Measurements from ENCODE around the gene CPE.
A peak's percentile ranks its signal among the peaks of the same experiment; 100 is the strongest.
"Not testable (repeated sequence)": the region's sequence is repeated elsewhere in the genome, so short reads cannot be mapped to it uniquely, and the experiment has no call there.

The CPE gene

DNA sequence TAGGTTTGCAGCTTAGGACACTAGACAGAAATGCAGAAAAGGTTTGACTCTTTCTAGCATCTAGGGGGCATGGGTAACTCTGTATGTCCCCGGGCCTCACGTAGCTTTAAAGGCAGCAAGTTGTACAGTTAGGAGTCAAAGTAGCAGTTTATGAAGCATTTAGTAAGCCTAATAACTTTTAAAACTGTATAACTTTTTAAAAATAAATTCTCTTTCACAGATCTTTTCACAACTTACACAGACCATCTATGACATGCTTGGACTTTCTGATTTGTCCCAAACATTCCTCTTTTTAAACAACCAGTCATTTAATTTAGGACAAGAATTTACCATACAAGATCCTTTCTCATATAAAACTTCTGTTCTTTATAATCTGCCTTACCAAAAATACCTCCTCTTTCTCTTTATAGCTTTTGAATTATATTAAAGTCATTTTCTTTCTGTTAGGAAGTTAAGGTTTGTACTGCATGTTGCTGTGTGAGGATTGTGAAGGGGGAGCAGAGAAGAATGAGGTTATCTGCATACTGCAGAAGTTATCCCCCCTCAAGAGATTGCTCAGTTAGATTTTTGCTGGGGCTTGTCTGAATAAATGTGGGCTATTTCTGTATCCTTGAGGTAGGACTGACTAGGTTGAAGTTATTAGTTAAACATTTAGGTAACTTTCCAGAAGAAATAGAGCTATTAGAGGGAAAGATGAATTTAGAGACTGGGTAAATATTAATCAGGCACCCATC, 94.3 kb downstream of the CPE start:
- peak; percentile 5 for DNase-seq

DNA sequence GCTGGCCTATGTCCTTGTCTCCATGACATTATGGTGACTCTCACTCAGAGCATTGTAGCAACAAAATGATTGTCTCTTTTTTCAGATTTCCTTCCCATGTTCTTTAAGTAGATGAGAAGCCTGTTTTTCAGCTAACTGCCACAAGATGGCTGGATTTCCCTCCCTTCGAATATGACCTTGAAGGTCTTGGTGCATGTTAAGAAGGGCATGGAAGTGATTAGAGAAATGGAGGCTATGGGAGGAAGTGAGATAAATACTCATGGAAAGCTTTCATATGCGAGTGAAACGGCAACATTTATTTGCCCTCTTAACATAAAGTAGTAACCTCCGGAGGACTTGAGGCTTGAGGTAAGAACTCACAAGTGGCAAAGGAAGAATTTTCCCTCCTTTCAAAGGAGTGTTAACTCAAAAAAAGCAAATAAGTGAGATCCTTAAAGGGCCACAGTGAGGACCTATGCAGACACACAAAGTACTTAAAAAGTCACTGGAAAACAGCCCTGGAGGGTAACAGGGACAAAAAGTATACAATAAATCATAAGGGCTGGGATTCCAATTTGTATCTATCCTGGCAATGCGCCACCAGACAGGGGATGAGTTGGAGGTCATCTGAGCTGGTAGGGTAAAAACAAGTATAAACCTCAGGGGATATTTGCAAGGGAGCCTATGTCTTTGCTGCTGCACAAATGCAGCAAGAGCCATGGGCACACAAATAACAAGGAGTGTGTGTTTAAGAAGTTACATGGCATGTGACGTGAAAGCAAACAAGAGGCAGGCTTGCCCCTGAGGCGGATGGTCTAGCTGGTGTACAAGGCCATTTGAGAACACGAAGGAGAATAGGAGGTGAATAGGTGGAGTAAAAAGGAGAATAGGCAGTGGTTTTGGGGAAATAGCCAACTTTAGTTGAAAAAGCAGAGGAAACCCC, 96.2 kb downstream of the CPE start:
- no peak for DNase-seq

DNA sequence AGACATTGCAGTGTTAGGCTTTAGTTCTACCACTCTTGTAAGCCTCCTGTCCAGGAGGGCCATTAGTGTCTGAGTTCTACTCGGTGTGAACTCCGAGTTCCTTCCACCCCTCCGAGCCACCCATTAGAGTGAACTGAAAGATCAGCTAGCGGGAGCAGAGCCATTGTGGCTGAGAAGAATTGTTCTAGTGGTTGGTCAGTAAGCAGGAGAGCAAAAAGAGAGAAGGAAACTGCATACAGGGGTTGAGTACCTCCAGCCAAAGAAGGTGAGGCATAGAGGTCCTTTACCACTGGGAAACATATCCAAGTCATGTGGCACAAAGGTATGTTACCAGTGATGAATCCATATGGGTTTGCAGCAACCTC, 96.9 kb downstream of the CPE start:
- DNase-seq = no peak

DNA sequence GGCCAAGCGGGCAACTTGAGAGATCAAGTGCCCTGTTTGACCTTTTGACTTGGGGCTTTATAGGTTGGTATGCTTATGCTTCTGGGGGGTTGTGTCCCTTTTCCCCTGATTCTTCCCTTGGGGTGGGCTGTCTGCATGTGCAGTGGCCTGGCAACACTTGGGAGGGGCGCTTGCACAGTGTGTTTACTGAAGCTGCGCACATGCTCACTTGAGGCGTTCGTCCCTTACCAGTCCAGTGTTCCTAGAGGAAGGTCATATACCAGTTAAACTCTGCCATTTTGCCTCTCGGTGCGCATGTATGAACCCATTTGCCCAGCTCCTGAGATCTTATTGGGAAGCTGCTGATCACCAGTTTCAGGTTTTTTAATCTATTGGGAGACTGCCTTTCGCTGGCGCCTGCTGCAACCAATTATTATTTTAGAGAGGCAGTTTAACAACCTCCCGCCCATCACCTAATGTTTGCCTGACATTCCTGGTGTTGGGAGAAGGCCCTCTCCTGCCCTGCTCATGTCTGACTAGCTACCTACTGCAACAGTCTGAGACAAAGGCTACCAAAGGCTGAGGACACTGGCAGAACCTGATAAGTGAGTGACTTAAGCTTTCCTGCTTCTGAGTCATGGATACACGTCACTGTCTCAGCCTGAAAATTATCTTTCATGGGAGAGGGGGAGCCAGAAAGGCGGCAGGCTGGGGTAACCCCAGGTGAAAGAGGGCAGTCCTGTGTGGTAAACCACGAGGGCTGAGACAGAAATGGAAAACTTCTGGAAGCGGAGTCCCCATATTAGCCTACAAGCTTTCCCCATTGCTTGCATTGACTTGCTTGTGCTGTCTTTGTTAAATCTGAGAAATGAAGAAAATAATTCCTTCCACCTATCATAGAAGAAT, 97.6 kb downstream of the CPE start:
- peak; percentile 47 for DNase-seq

DNA sequence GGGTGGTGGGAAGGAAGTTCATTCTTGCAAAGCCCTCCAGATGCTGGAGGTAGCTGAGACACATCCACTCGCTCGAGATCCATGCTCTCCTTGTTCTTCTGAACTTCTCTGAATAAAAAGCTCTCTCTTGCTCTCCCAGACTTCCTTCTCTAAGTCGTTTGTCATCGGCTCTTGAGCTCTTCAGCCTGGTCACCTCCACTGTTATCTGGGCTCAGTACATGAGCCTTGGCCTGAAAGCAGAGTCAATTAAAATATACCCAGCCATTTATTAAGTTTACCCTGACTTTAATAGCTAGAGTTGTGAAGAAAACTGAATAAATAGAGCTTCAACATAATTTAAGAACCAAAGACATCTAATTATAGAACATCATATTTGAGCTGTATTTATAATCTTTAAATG, 99.0 kb downstream of the CPE start:
- no peak for DNase-seq

DNA sequence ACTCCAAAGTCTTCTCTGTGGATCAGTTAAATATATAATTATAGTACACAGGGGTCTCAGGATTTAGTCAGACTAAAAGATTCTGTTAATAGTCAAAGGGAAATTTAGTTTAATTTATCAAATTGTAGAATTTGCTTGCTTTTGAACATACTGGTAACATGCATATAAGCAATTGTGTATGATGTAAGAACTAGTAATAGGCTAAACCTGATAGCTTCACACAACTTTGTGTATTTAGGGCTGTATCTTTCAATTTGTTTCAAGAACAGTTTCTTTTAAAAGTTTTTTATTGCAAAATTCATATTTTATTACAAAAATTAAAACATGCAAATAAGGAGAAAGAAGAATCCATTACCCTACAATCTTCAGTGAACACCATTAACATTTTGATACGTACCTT, 99.5 kb downstream of the CPE start:
- DNase-seq = no peak

DNA sequence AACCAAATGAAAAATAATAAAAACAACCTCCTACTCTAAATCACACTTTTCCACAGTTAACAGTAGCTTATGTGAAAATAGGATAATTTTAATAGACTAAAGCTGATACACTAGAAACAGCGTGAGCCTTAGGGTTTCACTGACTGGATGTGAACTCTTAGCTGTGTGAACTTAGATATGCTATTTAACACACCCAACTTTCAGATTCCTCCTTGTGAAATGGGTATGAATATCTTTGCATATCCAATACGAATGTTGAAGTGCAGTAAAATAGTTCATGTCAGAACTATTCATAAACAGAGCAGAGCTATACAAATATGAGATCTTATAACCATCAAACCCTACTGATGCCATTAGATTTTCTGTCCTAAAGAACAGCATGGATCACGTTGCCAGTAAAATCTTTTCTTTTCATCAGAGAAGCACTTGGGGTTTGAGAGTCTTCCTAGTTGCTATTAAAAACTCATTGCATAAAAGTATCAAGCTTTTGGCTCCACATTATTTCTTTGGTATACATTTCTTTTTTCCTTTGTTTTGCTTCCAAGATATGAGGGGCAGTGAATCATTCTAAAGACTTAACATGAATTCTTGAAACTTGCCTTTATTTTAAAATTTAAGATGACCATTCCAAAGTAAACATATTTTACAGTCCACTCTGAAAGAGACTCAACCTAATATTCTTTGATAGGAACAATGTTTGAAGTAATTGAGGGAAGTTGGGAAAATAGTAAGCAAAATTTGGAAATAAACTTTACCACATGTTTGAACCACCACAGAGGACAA, 102.4 kb downstream of the CPE start:
- DNase-seq = no peak

DNA sequence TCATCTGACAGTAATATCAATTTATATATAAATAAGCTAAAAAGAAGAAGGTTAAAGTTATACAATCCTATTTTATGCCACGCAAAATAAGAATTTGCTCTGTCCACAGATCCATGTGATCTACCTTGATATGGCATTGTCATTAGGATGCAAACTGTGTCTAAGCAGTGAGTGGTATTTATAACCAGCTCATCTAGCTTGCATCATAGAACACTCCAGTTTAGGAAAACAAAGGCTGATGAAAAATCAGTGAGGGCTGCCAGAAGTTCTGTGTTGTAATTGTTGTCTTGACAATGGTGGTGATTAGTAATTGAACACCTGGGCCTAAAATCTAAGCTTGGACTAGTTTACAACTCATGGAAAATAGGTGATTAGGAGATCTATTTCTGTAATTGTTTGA, 111.0 kb downstream of the CPE start:
- DNase-seq = no peak

DNA sequence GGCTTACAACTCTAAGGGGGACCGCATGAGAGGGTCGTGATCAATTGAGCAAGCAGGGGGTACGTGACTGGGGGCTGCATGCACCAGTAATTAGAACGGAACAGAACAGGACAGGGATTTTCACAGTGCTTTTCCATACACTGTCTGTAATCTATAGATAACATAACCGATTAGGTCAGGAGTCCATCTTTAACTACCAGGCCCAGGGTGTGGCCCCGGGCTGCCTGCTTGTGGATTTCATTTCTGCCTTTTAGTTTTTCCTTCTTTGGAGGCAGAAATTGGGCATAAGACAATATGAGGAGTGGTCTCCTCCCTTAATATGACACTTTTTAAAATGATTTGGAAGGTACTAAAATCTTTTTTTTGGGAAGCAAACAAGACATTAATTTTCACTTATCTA, 113.8 kb downstream of the CPE start:
- DNase-seq = not testable (repeated sequence)

DNA sequence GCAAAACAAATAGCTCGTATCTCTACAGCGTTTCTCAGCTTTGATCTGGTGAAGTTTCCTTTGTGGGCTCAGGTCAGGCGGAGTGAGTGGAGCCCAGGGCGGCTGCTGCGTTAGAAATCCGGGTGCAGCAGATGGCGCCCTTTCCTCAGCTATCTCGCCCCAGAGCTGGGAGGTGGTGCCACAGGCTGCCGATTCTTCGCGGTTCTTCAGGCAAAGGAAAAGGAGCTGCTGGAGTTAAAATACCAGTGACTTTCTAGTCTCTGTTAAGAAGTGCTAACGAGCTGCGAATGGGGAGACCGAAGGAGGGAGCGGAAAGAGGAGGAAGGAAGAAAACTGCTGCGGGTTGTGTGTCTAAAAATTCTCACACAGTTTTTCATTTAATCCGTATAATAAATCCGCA, 114.6 kb downstream of the CPE start:
- peak; percentile 64 for DNase-seq

DNA sequence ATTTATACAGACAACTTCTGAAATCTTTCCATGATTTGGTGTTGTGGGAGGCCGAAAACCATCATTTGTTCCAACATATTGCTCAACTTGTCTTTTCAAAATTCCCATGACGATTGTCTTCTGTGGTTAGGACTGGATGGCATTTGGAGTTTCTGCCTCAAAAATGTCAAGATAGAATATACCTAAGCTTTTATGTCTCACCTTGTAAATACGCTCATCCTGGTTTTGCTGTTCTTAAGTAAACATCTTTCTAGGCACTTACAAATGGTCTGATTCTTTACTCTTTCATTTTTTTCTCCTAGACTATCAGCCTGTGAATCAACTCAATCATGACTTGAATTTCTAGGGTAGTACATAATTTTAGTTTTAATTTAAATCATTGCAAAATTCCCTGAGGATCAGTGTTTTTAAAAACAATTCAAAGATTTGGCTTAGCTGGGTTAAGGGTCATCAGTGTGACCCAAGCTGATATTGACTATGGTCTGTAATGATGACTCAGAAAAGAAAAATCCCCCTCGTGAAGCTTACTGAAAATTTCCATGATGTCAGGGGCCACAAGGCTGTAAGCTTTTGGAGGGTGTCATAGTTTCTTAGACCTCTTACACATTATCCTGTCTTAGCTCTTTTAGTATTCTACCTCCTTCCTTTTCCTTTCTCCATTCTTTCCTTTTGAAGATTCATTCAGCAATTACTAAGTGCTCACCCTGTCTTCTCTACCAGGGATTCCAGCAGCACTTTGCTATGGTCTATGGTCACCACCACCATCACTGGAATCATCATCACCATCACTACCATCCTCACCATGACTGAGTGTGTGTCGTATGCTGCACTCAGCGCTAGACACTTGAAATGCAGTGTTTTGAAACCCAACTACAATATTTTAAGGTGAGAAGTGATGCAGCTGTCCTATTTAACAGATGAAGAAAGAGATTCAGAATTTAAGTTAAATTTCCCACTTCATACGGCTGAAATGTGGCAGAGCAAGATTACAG, 124.4 kb downstream of the CPE start:
- DNase-seq = peak; percentile 37

DNA sequence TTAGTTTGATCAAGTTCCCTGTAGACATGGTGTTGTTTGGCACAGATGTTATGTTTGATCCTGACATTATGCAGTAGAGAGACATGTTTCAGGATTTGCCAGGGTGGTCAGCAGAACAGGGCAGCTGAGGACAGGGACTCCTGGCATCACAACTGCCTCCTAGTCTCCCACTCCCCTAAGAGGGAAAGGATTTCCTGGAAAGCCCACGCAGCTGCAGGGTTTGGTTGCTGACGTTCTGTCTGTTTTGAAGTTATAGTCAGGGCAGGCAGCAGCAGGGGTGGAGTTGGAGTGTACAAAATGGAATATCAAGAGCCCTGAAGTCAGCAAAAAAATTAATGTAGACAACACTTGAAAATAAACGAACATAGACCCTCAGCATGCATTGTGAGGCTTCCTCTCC, 125.4 kb downstream of the CPE start:
- DNase-seq = no peak

DNA sequence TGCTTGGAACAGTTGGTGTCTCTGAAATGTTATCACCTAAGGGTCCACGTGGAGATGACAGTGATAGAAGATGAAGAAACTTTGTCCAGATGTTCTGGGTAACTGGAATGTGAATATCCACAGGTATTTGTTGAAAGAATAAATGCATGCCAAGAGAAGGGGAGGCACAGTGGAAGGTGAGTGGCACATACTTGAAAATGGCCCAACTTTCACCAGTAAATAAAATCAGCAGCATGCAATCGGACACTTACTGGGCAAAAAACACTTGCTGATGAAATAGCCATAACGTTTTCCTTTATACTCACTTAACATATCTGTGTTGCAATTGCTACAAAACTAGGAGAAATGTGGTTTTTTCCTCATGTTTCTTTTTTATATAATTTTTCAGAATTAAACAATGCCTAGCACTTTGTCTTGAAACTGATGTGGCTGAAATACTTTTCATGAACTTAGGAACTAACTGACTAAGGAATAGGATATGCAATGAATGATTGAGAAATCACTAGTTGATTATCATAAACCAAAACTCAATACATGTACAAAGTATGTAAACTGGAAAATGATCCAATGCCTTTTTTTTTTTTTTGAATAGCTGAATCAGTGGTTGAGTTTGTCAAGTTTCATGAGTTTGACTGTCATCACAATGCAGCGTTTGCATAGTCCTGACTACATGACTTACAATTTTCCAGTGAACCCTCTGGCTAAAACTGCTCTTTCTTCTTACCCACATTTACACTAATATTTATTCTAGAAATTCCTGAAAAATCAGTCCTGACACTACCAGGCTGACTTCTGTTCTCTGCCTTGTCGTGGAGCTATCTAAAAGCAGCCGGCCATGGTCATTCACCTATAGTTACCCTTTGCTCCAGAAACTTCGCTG, 127.4 kb downstream of the CPE start:
- DNase-seq = peak; percentile 71

DNA sequence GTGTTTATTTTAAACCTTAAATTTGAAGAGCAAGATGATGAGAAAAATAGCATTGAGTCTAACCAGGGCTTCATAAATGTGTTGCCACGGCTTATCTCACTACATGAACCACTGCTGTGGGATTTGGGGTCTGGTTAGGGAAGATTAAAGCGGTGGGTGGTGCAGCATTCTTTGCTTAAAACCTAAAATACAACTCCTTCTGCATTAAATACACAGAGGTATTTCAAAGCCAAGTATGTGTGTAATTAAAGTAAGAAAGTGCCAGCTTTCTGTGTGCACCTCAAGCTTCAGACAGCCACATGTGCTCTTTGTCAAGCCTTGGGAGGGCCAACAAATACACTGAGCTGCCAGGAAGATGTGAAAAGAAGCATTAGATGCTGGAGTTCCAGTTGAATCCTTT, 128.0 kb downstream of the CPE start:
- DNase-seq = no peak

DNA sequence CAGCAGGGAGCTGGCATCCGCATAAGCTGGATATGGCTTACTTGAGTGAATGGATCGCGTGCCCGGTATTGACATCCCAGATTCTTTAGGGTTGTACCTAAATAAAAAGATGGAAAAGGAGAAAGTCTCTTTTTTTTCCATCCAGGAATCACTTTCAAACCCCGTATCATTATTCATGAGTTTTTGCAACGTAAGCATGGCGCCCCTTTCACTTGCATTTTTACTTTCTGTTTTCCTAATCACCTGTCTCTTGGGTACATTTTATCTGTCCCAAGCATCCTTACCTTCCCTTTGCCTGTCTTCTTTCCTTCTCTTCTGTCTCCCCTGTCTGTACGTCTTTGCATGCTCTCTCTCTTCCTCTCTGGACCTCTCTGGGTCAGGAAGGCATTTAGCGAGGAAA, 128.6 kb downstream of the CPE start:
- DNase-seq = no peak

DNA sequence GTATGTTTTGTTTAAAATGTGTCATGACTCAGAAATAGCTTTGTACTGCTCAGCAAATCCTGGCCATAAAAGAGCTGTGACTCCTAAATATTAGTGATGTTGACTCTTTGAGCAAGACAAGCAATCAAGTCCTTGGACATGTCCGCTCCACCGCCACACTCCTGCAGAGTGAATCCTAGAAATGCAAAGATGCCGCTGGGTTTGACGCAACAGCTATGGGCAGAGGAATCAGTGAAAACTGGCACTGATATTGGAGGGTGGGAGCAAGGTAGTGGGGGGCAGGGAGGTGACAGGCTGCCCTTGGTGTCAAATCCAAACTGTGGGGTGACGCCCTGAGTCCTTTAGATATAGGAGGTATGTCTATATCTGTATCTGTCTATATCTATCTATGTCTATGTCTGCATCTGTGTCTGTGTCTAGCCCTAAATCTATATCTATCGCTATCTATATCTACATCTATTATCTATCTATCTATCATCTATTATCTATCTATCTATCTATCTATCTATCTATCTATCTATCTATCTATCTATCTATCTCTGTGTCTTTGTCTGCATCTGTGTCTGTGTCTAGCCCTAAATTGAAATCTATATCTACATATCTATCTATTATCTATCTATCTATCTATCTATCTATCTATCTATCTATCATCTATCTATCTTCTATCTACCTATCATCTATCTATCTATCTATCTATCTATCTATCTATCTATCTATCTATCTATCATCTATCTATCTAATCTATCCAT, 129.7 kb downstream of the CPE start:
- DNase-seq = no peak

DNA sequence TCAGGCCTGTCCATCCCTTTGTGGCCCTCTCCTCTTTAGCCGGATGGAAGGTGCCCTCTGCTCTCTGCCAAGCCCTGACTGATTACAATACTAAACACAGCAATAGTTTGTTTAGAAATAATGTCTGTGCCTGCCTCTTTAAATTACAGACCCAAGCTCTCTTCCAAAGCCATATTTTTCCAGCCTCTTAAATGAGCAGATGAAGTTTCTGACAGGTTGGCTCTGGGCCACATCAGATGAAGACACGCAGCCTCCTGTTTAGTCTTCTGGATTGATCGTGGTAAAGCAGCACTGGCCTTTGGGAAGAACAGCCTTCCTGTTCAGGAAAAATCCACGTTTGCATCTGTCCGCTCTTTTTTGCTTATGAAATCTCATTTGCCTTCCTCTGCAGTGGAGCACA, 133.6 kb downstream of the CPE start:
- no peak for DNase-seq

DNA sequence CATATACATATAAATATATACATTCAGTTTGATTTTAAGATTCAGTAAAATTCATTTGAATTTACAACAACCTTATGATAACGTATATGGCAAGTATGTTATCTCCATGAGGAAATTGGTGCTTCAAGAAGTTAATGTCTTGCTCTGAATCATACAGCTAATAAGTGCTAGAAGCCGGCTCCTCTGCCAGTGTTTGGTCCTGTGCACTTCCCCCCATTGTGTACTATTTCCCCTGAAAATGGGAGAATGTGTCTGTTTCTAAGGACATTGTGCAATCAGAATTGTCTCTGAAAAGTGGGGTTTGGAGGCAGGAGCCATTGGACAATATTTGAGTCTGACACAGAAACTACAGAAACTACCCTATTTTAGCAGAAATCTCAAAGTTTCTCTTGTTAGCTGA, 135.9 kb downstream of the CPE start:
- DNase-seq = no peak

DNA sequence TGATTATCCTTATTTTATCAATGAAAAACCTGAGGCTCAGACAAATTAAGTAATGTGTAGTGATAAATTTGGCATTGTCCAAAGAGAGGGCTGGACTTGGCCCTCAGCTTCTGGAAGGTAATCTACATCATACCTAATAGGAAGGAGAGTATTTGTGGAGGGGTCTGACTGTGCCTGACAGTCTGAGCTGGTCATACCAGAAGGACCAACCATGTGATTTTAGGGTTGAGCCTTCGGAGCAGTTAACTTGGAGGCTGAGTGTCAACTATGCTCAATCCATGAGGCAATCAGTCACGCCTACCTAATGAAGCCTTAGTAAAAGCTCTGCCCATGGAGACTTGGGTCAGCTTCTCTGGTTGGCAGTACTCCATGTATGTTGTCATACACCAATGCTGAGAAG, 136.4 kb downstream of the CPE start:
- no peak for DNase-seq
